ENCODE measurements around the gene OSBPL3. TPM values are rescaled to one million over a fixed set of nuclear protein-coding genes. Genes with fewer than 3 reads are reported as not detected.

OSBPL3 gene
- total RNA-seq, 6 experiments from 2014 or later, result 49.7 to 68.8 (median 63.2) TPM

DNA sequence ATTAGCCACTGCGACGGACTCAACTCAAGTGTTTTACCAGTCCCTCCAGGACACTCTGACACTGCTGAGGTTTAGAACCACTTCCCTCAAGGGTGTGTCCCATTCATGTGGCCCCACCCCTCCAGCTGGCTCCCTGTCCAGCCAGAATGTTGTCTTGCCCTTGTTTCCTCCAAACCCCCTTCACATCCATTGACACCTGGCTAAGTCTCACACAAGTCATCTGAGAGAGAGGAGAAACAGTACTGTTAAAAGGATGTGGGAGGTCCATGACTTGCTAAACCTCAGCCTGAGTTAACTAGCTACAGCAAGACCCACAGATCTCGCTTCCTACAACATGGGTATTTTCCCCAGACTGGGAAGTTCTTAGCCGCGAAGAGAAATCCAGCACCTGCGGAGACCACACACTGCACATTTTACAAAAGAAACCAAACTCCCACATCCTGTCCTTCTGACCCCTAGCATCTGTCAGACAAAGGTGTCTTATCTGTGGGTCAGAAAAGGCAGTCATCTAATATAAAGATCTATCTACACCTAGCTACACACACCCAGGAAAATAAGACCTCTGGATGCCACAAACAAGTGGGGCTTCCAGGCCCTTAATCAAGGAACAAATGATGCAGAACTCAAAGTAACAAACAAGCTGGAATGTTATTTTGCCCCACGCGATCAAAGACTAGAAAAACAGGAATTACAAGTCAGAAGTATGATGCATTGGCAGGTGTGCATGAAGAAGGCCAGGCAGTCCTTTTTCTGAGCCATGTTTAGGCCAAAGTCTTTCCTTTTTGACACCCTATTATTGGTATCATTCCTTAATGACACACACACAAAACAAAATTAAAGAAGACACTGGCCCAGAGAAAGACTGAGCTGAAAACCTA, 13.9 kb downstream of the OSBPL3 start:
- TF ChIP-seq, protein P1, sequence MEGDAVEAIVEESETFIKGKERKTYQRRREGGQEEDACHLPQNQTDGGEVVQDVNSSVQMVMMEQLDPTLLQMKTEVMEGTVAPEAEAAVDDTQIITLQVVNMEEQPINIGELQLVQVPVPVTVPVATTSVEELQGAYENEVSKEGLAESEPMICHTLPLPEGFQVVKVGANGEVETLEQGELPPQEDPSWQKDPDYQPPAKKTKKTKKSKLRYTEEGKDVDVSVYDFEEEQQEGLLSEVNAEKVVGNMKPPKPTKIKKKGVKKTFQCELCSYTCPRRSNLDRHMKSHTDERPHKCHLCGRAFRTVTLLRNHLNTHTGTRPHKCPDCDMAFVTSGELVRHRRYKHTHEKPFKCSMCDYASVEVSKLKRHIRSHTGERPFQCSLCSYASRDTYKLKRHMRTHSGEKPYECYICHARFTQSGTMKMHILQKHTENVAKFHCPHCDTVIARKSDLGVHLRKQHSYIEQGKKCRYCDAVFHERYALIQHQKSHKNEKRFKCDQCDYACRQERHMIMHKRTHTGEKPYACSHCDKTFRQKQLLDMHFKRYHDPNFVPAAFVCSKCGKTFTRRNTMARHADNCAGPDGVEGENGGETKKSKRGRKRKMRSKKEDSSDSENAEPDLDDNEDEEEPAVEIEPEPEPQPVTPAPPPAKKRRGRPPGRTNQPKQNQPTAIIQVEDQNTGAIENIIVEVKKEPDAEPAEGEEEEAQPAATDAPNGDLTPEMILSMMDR (IDR thresholded peaks at IDR 0.05), result no peak
- Mint-ChIP-seq H3K4me3 (no peak overlapping the region), H3K27me3 (ENCODE audit: insufficient read depth) (peaks cover 4% of the 10 kb centered on the region; the same call in 1 of the 2 replicates), H3K9me3 (no peaks in the 10 kb centered on the region), H3K36me3 (ENCODE audit: low read depth) (peaks cover 32% of the 10 kb centered on the region), H3K27ac (peak overlapping the region; percentile 27), H3K4me1 (ENCODE audit: low read depth) (peaks cover 85% of the 10 kb centered on the region)
- DNase-seq, result no peak

DNA sequence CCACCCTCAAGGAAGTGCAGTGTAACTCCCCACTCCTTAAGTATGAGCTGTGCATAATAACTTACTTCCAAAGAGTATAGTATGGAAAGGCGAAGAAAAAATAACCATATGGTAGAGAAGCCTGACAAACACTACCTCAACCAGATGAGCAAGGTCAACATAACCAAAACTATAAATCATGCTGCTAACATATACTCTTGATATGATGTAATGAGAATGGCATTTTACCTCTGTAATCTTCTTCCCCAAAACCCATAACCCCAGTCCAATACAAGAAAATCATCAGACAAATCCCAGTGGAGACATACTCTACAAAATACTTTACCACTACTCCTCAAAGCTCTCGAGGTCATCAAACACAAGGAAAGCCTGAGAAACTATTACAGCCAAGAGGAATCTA, 15.8 kb downstream of the OSBPL3 start:
- H3K9me3 Mint-ChIP-seq, result no peaks in the 10 kb centered on the region
- TF ChIP-seq, protein P1 (IDR thresholded peaks at IDR 0.05), result no peak
- H3K4me1 Mint-ChIP-seq (ENCODE audit: low read depth), result peaks cover 85% of the 10 kb centered on the region
- H3K27ac Mint-ChIP-seq, result peak overlapping the region; percentile 38
- peaks cover 4% of the 10 kb centered on the region; the same call in 1 of the 2 replicates for H3K27me3 Mint-ChIP-seq (ENCODE audit: insufficient read depth)
- no peak overlapping the region for H3K4me3 Mint-ChIP-seq
- peaks cover 28% of the 10 kb centered on the region for H3K36me3 Mint-ChIP-seq (ENCODE audit: low read depth)
- DNase-seq, result no peak

DNA sequence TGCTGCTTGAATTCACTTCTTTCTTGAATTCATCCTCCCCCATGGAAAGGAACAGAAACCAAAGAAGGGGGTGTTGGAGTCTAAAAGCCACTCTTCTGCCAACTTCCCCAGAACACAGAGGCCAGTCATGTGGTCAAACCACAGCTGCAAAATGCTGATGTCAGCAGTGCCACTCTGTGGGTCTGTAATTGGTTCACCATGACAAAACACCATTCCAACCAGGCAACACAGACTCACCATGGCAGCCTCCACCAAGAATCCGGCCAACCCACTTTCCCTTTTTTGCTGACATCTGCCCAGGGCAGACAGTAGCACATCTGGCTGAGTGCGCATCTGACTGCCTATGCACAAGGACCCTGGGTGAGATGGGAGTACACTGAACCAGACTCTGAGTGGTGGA, 16.8 kb downstream of the OSBPL3 start:
- peaks cover 28% of the 10 kb centered on the region for H3K36me3 Mint-ChIP-seq (ENCODE audit: low read depth)

DNA sequence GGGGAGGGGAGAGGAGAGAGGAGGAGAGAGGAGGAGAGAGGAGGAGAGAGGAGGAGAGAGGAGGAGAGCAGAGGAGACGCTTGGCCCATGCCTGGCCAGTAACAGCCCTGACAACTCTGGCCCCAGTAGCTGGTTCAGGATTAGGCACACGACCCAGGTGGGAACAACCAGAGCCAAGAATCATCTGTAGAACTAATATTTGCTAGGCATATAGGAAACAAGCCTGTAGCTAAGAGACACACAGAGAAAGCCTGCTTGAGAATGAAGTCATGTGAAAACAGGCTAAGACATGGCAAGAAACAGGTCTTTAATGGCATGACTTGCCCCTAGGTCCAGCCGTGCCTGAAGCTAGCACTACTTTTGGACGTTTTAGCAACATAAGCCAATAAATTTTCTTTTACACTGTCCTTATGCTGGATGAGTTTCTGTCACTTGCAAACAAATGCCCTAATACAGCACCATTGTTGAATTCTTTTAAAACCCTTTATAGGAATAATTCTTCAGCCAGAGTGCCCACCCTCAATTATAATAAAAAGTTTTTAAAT, 17.5 kb downstream of the OSBPL3 start:
- TF ChIP-seq, protein P1 (IDR thresholded peaks at IDR 0.05), result no peak
- no peak for DNase-seq
- H3K27me3 Mint-ChIP-seq (ENCODE audit: insufficient read depth), result peaks cover 4% of the 10 kb centered on the region; the same call in 1 of the 2 replicates
- peaks cover 30% of the 10 kb centered on the region for H3K36me3 Mint-ChIP-seq (ENCODE audit: low read depth)
- H3K9me3 Mint-ChIP-seq, result no peaks in the 10 kb centered on the region
- H3K27ac Mint-ChIP-seq, result no peak overlapping the region
- peaks cover 91% of the 10 kb centered on the region for H3K4me1 Mint-ChIP-seq (ENCODE audit: low read depth)
- no peak overlapping the region for H3K4me3 Mint-ChIP-seq

More for the DNA sequence above, 16.8 kb downstream of the OSBPL3 start:
- no peaks in the 10 kb centered on the region for H3K9me3 Mint-ChIP-seq
- peaks cover 90% of the 10 kb centered on the region for H3K4me1 Mint-ChIP-seq (ENCODE audit: low read depth)
- peaks cover 4% of the 10 kb centered on the region; the same call in 1 of the 2 replicates for H3K27me3 Mint-ChIP-seq (ENCODE audit: insufficient read depth)
- H3K4me3 Mint-ChIP-seq, result no peak overlapping the region
- peak overlapping the region; percentile 73 for H3K27ac Mint-ChIP-seq
- TF ChIP-seq, protein P1 (IDR thresholded peaks at IDR 0.05), result no peak
- no peak for DNase-seq

DNA sequence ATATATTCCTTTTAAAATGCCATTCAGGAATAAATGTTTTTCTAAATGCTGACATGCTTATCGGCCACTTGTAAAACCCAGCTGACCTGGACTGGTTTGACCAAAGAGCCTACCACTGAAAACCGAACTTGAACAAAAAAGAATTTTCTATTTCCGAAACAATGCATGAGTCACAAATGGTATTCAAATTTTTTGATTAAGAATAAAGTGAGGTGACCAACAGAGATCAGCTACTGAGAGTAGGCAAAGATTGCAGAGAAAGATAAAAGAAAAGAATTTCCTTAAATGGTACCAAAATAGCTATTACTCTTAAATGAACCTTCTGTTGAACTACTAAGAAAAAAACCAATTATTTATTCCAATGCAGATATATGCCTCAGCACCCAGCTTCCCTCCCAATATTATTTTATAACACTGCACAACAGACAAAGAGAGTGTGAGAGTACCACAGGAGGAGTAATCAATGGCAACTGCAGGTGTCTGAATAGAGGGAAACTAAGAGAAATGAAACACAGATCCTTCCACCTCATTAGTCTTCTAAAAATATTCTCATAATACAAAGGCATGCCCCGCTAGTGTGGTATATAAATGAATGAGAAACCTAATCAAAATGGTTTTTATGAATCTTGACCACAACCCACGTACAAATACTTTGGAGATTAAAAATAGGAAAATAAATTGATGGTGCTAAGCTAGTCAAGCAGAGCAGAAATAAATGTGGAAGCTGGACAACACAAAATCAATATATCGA, 20.1 kb downstream of the OSBPL3 start:
- Mint-ChIP-seq H3K27ac (no peak overlapping the region; the same call in none of the 2 replicates), H3K27me3 (ENCODE audit: insufficient read depth) (peaks cover 4% of the 10 kb centered on the region; the same call in 1 of the 2 replicates), H3K4me3 (peak overlapping the region; percentile 51), H3K4me1 (ENCODE audit: low read depth) (peaks cover 90% of the 10 kb centered on the region), H3K9me3 (no peaks in the 10 kb centered on the region), H3K36me3 (ENCODE audit: low read depth) (peaks cover 35% of the 10 kb centered on the region)
- no peak for DNase-seq
- TF ChIP-seq, protein P1 (IDR thresholded peaks at IDR 0.05), result no peak
